NOMO-1 (cell line): ENCODE results near the gene SCAF4.
A peak's percentile ranks its signal among the peaks of the same experiment; 100 is the strongest.
"Not testable (repeated sequence)": the region's sequence is repeated elsewhere in the genome, so short reads cannot be mapped to it uniquely, and the experiment has no call there.

ENCODE experiments used
- DNase-seq, 2 experiments: peaks; one replicate each; lab custom pipeline; 2025; ENCODE audit not compliant: unreplicated experiment in 2 of 2; lab: John Stamatoyannopoulos, UW

SCAF4 gene

DNA sequence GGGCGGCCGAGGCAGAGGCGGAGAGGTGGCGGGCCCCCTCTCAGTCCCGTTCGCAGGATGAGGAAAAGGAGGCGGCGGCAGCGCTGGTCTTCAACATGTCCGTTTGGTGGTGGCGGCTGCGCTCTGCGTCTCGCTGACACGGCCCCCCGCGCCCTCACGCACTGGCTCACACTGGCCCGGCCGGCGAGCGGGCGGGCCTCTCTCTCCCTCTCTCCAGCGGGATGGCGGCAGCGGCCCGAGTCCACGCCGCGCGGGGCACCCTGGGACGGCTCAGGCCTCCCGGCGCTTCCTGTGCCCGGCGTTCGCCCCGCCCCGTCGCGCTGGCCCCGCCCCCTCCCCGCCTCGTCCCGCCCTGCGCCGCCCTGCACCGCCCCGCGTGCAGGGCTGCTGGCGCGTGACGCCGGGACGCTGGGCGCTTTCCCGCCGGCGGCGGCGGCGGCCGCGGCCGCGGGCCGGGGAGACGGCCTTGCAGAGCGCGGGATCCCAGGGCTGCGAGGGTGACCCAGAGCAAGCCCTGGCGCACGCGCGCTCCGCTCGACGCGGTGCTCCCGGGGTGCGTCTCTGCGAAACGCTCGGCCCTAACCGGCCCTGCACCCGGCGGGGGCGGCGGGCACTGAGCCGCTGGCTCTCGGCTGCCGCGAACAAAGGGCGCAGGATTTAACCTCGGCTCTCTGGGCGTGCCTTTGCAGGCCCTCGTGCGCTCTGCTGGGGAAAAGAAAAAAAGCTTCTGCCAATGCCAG is at the start of gene SCAF4:
TSS of gene SCAF4 (minus strand) at position 262 of the 740 bp plus-strand sequence. CDS start 426 bp downstream, outside the sequence.
- DNase-seq = peak; percentile 75 to 83

GRCh38 chr21:31780944-31781343 is 49.0 kb upstream of the SCAF4 start:
- no peak for DNase-seq

DNA sequence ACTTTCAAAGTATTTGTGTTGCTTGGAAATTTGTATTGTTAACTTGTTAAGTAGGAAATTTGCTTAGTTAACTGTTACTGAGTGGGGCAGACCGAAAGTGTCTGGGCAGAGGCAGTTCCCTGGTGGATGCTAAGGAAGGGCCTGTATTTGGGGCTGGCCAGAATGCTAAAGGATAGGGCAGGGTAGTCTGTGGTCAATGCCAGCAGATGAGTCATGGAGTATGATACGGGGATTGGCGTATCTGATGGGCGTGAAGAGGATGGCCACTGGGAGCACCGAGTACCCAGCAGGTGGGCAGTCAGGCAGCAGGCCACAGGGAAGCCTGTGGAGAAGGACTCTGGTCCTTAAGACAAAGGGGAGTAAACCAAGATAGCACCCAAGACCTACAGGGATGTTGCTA is 46.6 kb upstream of the SCAF4 start:
- DNase-seq = no peak

DNA sequence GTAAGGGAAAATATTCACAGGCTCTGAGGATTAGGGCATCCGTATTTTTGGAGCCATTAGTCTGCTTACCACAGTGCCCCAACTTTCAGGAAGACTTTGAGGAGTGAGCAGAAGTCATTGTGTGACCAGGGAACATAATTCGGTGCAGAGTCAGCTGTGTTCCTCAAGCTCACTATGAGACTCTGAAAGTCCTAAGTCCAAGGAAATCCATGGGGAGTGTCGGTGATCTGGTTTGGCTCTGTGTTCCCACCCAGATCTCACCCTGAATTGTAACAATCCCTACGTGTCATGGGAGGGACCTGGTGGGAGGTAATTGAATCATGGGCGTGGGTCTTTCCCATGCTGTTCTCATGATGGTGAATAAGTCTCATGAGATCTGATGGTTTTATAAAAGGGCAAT is 45.9 kb upstream of the SCAF4 start:
- DNase-seq = no peak

GRCh38 chr21:31774031-31774430 is 42.1 kb upstream of the SCAF4 start:
- no peak for DNase-seq

GRCh38 chr21:31772674-31773555 is 41.0 kb upstream of the SCAF4 start:
- peak; percentile 82 to 87 for DNase-seq

- no peak for DNase-seq
These were observed 39.8 kb upstream of the SCAF4 start for GRCh38 chr21:31771685-31772084.

- DNase-seq = no peak
These were observed 36.8 kb upstream of the SCAF4 start for GRCh38 chr21:31768710-31769109.

DNA sequence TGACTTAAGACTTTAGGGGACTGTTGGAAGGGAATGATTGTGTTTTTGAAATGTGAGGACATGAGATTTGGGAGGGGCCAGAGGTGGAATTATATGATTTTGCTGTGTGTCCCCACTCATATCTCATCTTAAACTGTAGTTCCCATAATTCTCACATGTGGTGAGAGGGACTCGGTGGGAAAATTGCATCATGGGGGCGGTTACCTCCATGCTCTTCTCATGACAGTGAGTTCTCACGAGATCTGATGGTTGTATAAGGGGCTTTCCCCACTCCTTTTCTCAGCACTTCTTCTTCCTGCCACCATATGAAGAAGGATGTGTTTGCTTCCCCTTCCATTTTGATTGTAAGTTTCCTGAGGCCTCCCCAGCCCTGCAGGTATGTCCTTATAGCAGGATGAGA is 35.0 kb upstream of the SCAF4 start:
- DNase-seq = no peak

GRCh38 chr21:31765850-31766249 is 33.9 kb upstream of the SCAF4 start:
- not testable (repeated sequence) for DNase-seq

- DNase-seq = no peak
These were observed 29.0 kb upstream of the SCAF4 start for GRCh38 chr21:31760931-31761330.

- no peak for DNase-seq
These were observed 24.9 kb upstream of the SCAF4 start for GRCh38 chr21:31756787-31757186.

GRCh38 chr21:31755027-31755426 is 23.1 kb upstream of the SCAF4 start:
- no peak for DNase-seq

GRCh38 chr21:31754708-31754960 is 22.7 kb upstream of the SCAF4 start:
- DNase-seq = no peak

GRCh38 chr21:31753949-31754707 is 22.2 kb upstream of the SCAF4 start:
- peak; percentile 39 to 62 for DNase-seq

GRCh38 chr21:31752967-31753366 is 21.0 kb upstream of the SCAF4 start:
- no peak for DNase-seq

DNA sequence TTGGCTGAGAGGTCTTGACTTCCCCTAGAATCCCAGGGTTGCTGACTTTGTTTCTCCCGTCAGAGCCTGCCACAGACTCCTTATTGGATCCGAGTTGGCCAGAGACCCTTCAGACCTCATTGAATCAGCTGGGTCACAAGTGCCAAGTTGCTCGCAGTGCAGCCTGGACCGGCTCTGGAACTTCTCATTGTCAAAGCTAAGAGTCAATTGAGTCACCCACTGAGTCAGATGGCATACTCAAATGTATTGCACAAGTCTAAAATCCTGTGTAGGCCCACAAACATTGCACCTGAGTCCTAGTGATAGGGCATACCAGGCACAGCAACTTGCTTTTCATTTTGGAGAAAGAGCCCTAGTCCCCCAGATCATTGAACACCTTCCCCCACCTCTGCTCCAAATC is 20.4 kb upstream of the SCAF4 start:
- DNase-seq = no peak

- DNase-seq = no peak
These were observed 18.9 kb upstream of the SCAF4 start for GRCh38 chr21:31750843-31751242.

GRCh38 chr21:31744182-31744800 is 12.4 kb upstream of the SCAF4 start:
- DNase-seq = peak; percentile 17 to 63

DNA sequence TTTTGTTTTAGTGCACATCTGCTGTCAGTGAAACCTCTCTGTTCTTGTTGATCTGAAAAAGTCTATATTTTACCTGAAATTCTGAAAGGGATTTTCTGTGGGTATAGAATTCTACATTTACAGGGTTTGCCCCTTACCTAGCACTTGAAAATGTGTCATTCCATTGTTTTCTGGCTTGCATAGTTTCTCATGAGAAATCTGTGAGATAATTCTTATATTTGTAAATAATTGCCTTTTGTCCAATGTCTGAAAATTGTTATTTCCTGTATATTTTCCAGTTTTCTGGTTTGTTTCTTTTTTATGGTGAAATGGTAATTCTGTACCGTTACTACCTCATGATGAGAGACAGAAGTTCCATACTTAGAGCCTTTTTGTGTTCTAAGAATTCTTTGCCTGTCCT is 11.8 kb upstream of the SCAF4 start:
- DNase-seq = no peak

GRCh38 chr21:31741116-31741515 is 9.2 kb upstream of the SCAF4 start:
- DNase-seq = no peak
